Activated CD4-positive, alpha-beta memory T cell treated with anti-CD3 and anti-CD28 coated beads, Interleukin-2, amount 10 ng/mL, durations not matched to agents 7 days and 5 days (primary cell): ENCODE data around the gene KIAA1586. TPM values are rescaled to one million over a fixed set of nuclear protein-coding genes. Genes with fewer than 3 reads are reported as not detected.
"Not testable (repeated sequence)": the region's sequence is repeated elsewhere in the genome, so short reads cannot be mapped to it uniquely, and the experiment has no call there.

ENCODE experiments used
- CTCF ChIA-PET: fragments of 350-600 bp; sonication (Branson Sonifier 250); formaldehyde crosslinking; loops from one replicate; lab custom pipeline; 2021; ENCODE audit warnings: antibody characterized with exemption, inconsistent platforms; lab: Charles Lee
- POLR2A ChIA-PET: fragments of 350-600 bp; sonication (Branson Sonifier 250); formaldehyde crosslinking; loops from one replicate; lab custom pipeline; 2021; ENCODE audit warnings: antibody characterized with exemption; lab: Charles Lee
- DNase-seq: peaks from one replicate; pipeline ENCODE4 v3.0.0-alpha.2; 2020
- H3K27ac Mint-ChIP-seq: one replicate; pipeline ENCODE4 v1.8.0; 2021; ENCODE audit warnings: mild to moderate bottlenecking, mixed read lengths
- H3K27me3 Mint-ChIP-seq: one replicate; pipeline ENCODE4 v1.8.0; 2021; ENCODE audit warnings: mixed read lengths
- H3K36me3 Mint-ChIP-seq: one replicate; pipeline ENCODE4 v1.8.0; 2021; ENCODE audit warnings: low read depth, mixed read lengths
- H3K4me1 Mint-ChIP-seq: one replicate; pipeline ENCODE4 v1.8.0; 2021; ENCODE audit warnings: mixed read lengths
- H3K4me3 Mint-ChIP-seq: one replicate; pipeline ENCODE4 v1.8.0; 2021; ENCODE audit warnings: mild to moderate bottlenecking, mixed read lengths
- H3K9me3 Mint-ChIP-seq: one replicate; pipeline ENCODE4 v1.8.0; 2021; ENCODE audit warnings: mixed read lengths
- total RNA-seq, 2 experiments: library from RNA; stranded (reverse); gene quantifications; one replicate each; pipeline ENCODE4 v1.2.3, GENCODE V29; 2021

Gene KIAA1586, protein sequence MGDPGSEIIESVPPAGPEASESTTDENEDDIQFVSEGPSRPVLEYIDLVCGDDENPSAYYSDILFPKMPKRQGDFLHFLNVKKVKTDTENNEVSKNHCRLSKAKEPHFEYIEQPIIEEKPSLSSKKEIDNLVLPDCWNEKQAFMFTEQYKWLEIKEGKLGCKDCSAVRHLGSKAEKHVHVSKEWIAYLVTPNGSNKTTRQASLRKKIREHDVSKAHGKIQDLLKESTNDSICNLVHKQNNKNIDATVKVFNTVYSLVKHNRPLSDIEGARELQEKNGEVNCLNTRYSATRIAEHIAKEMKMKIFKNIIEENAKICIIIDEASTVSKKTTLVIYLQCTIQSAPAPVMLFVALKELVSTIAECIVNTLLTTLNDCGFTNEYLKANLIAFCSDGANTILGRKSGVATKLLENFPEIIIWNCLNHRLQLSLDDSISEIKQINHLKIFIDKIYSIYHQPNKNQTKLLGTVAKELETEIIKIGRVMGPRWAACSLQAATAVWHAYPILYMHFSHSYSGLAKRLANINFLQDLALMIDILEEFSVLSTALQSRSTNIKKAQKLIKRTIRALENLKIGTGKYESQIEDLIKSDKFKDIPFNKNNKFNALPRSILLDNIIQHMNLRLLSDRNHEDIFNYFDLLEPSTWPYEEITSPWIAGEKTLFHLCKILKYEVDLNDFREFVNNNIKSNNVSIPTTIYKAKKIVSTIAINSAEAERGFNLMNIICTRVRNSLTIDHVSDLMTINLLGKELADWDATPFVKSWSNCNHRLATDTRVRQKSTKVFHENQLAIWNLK
- total RNA-seq, result 10 to 100 TPM; 11.8 to 12.6 TPM

DNA sequence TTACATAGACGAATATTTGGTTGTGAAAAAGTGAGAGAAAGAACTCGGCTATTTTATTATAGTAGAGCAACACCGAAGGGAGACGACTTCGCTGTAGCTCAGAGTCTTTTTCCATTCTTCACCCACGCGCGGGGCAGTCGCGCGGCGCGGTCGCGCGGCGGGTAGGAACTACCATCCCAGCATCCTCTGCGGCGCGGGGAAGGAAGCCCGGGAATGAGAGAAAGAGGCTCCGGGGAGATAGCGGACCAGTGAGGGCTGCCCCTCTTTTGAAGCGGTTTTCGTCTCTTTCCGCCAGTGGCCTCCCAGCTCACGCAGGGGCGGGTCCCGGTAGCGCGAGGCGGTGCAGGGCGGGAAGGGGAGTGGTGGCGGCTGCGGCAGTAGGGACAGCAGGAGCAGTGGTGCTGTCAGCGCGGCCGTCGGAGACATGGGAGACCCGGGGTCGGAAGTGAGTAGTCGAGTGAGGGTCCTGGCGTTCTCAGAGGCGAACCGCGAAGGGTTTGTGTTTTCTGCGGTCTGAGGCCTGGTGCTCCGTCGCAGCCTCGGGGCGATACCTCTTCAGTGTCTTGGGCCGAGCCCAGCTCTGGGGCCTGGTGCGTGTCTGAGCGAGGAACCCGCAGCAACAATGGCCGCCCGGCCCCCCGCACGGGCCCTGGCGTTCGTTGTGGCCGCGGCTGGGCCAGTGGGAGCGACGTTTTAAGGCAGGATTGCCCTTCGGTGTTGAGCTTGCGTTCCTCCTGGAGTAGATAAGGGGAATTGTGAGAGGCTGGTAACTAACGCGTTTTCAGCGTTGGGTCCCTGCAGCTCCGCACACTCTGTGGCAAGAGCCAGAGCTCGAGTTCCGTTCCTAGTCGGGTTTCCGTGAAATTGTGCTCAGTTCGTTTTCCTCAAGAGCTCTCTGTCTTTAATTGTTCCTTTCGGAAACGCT is at the start of gene KIAA1586:
Gene KIAA1586 (plus strand): TSS at position 362 of the 925 bp plus-strand sequence. CDS start 63 bp downstream, at position 425.
- H3K27me3 Mint-ChIP-seq, result peaks cover 36% of the 10 kb centered on the region
- peak within 1 kb of the TSS; percentile 87 for H3K4me3 Mint-ChIP-seq
- H3K4me1 Mint-ChIP-seq, result peaks cover 29% of the 10 kb centered on the region
- ChIA-PET POLR2A (interaction anchor here (0.7 to 2.3 kb wide), 5 partner anchors 8 to 267 kb away, joined by 3 to 7 read pairs (median 3); partner anchors contain the start of gene BAG2), CTCF (interaction anchor here (0.6 to 1.7 kb wide), 6 partner anchors 8 to 270 kb away, joined by 3 to 5 read pairs (median 4); partner anchors contain the start of gene PRIM2)
- not testable (repeated sequence) for H3K9me3 Mint-ChIP-seq
- H3K27ac Mint-ChIP-seq, result peak within 1 kb of the TSS; percentile 80
- DNase-seq, result peak; percentile 83
- peaks cover 34% of the 10 kb centered on the region for H3K36me3 Mint-ChIP-seq

DNA sequence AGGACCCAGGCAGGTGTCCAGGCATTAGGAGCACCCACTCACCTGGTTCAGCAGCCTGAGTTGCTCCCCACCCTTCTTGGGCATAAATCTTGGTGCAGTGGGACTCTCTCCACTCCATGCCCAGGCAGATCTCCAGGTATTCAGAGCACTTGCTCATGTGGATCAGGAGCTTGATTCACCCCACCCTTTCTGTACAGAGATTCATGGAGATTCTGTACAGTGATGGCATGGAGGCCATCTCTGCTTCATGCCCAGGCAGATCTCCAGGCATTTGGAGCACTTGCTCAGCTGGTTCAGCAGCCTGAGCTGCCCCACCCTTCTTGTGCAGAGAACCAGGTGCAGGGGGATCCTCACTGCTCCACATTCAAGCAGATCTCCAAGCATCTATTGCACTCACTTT is 47.4 kb upstream of the KIAA1586 start:
- CTCF ChIA-PET, result no interaction called here
- Mint-ChIP-seq H3K27me3 (peaks cover 17% of the 10 kb centered on the region), H3K27ac (no peak overlapping the region), H3K9me3 (no peaks in the 10 kb centered on the region), H3K4me3 (no peak overlapping the region), H3K4me1 (no peaks in the 10 kb centered on the region), H3K36me3 (no peaks in the 10 kb centered on the region)
- POLR2A ChIA-PET, result no interaction called here
- DNase-seq, result no peak

DNA sequence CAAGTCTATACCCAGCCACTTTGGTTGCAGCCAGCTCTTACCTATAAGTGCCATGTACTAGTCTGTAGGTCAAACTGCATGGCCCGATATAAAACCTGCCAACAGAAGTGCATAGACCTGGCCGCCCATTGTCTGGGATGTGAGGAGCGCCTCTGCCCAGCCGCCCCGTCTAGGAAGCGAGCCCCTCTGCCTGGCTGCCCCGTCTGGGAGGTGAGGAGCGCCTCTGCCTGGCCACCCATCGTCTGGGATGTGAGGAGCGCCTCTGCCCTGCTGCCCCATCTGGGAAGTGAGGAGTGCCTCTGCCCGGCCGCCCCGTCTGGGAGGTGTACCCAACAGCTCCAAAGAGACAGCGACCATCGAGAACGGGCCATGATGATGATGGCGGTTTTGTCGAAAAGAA is 46.7 kb upstream of the KIAA1586 start:
- H3K27ac Mint-ChIP-seq, DNase-seq, H3K9me3 Mint-ChIP-seq, H3K4me3 Mint-ChIP-seq, POLR2A ChIA-PET, H3K36me3 Mint-ChIP-seq, H3K4me1 Mint-ChIP-seq, CTCF ChIA-PET: not testable (repeated sequence)
- peaks cover 17% of the 10 kb centered on the region for H3K27me3 Mint-ChIP-seq

DNA sequence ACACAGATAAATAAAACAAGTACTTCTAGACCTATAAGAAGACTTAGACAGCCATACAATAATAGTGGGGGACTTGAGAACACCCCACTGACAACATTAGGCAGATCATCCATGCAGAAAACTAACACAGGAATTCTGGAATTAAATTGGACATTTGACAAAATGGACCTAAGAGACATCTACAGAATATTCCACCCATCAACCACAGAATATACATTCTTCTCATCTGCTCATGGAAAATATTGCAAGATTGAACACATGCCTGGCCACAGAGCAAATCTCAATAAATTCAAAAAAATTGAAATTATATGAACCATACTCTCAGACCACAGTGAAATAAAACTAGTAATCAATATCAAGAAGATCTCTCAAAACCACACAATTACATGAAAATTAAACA is 44.3 kb upstream of the KIAA1586 start:
- Mint-ChIP-seq H3K9me3 (no peaks in the 10 kb centered on the region), H3K27ac (no peak overlapping the region), H3K4me1 (no peaks in the 10 kb centered on the region), H3K36me3 (no peaks in the 10 kb centered on the region), H3K4me3 (no peak overlapping the region), H3K27me3 (peaks cover 10% of the 10 kb centered on the region)
- CTCF ChIA-PET, result no interaction called here
- DNase-seq, result no peak
- POLR2A ChIA-PET, result no interaction called here

DNA sequence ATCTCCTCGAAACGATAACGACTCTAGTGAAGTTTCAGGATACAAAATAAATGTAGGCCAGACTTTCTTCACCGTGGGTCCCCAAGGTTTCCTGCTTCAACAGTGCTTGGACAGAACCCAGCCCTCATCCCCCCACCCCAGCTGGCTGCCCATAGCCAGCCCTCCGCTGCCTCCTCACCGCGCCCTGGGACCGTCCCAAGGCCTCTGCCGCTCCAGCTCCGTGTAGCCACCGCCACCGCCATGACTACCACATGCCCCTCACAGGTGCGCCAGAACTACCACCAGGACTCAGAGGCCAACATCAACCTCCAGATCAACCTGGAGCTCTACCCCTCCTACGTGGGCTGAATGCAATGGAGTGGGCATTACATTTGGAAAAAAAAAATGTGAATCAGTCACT is 42.2 kb upstream of the KIAA1586 start:
- no peaks in the 10 kb centered on the region for H3K36me3 Mint-ChIP-seq
- no peak for DNase-seq
- H3K27ac Mint-ChIP-seq, result no peak overlapping the region
- ChIA-PET CTCF (interaction anchor here (0.9 kb wide), 1 partner anchor 17 kb away, joined by 4 read pairs; no protein-coding TSS in a partner anchor), POLR2A (no interaction called here)
- no peak overlapping the region for H3K4me3 Mint-ChIP-seq
- no peaks in the 10 kb centered on the region for H3K4me1 Mint-ChIP-seq
- H3K9me3 Mint-ChIP-seq, result no peaks in the 10 kb centered on the region
- peaks cover 16% of the 10 kb centered on the region for H3K27me3 Mint-ChIP-seq

DNA sequence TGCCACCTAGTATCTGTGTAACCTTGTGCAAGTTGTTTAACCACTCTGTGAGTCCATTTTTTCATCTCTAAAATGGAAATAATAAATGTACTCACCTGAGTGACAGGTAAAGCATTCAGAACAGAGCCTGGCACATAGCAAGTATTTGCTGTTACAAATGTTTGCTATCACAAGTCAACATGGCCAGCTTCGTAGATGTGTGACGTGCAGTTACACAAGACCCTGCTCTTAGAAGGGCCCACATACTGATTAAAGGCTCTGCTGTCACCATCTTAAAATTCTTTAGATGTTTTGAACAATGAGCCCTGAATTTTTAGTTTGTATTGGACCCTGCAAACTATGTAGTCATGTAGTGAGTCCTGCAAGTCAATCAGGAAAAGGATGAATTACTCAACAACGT is 40.4 kb upstream of the KIAA1586 start:
- POLR2A ChIA-PET, result no interaction called here
- Mint-ChIP-seq H3K36me3 (no peaks in the 10 kb centered on the region), H3K4me1 (no peaks in the 10 kb centered on the region), H3K9me3 (no peaks in the 10 kb centered on the region), H3K4me3 (no peak overlapping the region), H3K27me3 (peaks cover 22% of the 10 kb centered on the region), H3K27ac (no peak overlapping the region)
- no peak for DNase-seq
- CTCF ChIA-PET, result no interaction called here

DNA sequence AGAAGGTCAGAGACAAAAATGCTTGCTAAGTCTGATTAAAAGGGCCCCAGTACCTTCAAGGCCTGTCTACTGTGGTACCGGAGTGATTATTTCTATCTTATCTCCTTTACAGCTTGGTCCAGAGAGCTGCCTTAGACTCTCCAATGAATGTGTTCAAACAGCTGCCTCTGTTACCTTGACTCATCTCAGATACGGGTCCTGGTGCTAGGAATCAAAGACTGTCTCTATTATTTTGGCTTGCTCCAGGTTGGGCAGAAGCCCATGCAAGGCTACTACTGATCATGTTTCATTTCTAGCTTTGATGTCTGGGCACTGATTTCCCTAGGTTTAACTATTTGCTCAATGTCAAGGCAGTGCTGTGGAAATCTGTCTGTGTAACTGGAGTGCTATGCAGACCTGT is 38.4 kb upstream of the KIAA1586 start:
- H3K9me3 Mint-ChIP-seq, POLR2A ChIA-PET, DNase-seq, H3K27ac Mint-ChIP-seq, H3K4me1 Mint-ChIP-seq, H3K4me3 Mint-ChIP-seq, H3K36me3 Mint-ChIP-seq: not testable (repeated sequence)
- CTCF ChIA-PET, result interaction anchor here (2.1 kb wide), 1 partner anchor 105 kb away, joined by 5 read pairs; no protein-coding TSS in a partner anchor
- peaks cover 15% of the 10 kb centered on the region for H3K27me3 Mint-ChIP-seq

DNA sequence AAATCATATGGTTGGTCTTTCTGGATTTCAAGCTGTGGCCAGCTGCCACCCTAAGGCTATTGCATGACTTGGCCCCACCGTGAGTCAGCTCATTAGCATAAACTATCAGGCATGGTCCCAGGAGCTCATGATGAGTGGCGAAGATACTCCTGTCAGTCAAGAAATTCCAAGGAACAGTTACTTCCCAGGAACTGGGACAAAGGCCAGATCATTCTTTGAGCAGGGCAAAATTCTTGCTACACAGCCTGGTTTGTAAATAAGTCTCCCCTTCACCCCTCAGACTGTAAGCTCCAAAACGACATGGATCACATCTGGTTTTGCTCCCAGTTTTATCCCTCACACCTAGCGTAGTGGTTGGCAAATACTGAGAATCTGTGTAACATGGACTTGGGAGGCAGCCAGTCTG is 33.0 kb upstream of the KIAA1586 start:
- Mint-ChIP-seq H3K36me3 (no peaks in the 10 kb centered on the region), H3K4me1 (no peaks in the 10 kb centered on the region), H3K9me3 (no peaks in the 10 kb centered on the region), H3K27me3 (peaks cover 28% of the 10 kb centered on the region), H3K4me3 (no peak overlapping the region), H3K27ac (no peak overlapping the region)
- ChIA-PET POLR2A (no interaction called here), CTCF (interaction anchor here (1.0 to 1.1 kb wide), 2 partner anchors 17 to 303 kb away, joined by 3 read pairs; no protein-coding TSS in a partner anchor)
- DNase-seq, result no peak

DNA sequence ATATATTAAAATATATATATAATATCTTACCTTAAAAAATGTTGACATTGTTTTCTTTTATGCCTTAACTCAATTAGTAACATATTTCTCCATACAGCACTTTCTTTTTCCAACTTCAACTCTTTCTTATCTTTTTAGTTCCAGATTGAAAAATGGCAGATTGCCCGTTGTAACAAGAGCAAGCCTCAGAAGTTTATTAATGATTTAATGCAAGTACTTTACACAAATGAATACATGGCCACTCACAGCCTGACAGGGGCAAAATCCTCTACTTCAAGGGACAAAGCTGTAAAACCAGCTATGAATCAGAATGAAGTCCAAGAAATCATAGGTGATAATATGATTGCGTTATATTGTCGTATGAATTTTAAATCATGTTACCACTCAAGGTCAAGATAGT is 29.4 kb upstream of the KIAA1586 start:
- CTCF ChIA-PET, result interaction anchor here (1.5 to 4.9 kb wide), 2 partner anchors 113 to 300 kb away, joined by 5 to 36 read pairs; partner anchors contain the start of gene PRIM2

DNA sequence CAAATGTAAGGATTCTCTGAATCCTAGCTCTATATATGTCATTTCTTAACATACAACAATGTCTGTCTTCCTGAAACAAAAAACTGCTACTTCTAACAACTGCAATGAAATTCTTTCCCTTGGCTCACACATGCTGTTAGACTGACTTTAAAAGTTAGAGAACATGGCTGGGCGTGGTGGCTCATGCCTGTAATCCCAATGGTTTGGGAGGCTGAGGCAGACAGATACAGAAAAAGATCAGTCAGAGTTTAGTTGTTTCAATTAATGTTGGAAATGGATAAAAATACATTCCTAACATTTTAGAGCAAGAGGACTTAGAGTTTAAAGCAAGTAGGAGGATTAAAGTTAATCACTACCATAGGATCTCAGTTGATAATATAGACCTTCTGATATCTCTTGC is 28.7 kb upstream of the KIAA1586 start:
- Mint-ChIP-seq H3K4me3 (no peak overlapping the region), H3K9me3 (no peaks in the 10 kb centered on the region), H3K27ac (no peak overlapping the region), H3K36me3 (no peaks in the 10 kb centered on the region), H3K27me3 (peaks cover 22% of the 10 kb centered on the region), H3K4me1 (no peaks in the 10 kb centered on the region)
- no peak for DNase-seq
- ChIA-PET CTCF (interaction anchor here (1.4 to 4.9 kb wide), 3 partner anchors 55 to 299 kb away, joined by 3 to 36 read pairs (median 5); partner anchors contain the start of gene PRIM2), POLR2A (no interaction called here)

More for the DNA sequence above, 29.4 kb upstream of the KIAA1586 start:
- peaks cover 22% of the 10 kb centered on the region for H3K27me3 Mint-ChIP-seq
- H3K27ac Mint-ChIP-seq, result no peak overlapping the region
- H3K4me3 Mint-ChIP-seq, result no peak overlapping the region
- DNase-seq, result no peak
- no peaks in the 10 kb centered on the region for H3K36me3 Mint-ChIP-seq
- no peaks in the 10 kb centered on the region for H3K4me1 Mint-ChIP-seq
- POLR2A ChIA-PET, result no interaction called here
- H3K9me3 Mint-ChIP-seq, result no peaks in the 10 kb centered on the region

DNA sequence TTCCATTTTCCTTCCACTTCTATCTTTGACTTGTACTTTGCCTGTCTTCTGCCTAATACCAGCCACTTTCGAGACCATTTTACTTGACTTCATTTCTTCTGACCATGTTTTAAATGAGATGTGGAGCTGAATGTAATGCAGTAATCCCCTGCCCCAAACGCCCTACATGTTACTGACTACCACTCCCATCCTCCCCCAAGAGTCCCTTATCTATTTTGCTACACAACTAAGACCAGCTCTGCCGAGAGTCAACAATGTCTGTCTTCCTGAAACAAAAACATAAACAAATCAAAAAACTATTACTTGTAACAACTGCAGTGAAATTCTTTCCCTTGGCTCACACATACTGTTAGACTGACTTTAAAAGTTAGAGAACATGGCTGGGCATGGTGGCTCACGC is 27.1 kb upstream of the KIAA1586 start:
- ChIA-PET POLR2A (no interaction called here), CTCF (interaction anchor here (1.4 to 4.9 kb wide), 4 partner anchors 17 to 116 kb away, joined by 3 to 36 read pairs (median 6); no protein-coding TSS in a partner anchor)
- DNase-seq, result no peak
- H3K36me3 Mint-ChIP-seq, result no peaks in the 10 kb centered on the region
- no peaks in the 10 kb centered on the region for H3K4me1 Mint-ChIP-seq
- H3K4me3 Mint-ChIP-seq, result no peak overlapping the region
- no peaks in the 10 kb centered on the region for H3K9me3 Mint-ChIP-seq
- peaks cover 18% of the 10 kb centered on the region for H3K27me3 Mint-ChIP-seq
- H3K27ac Mint-ChIP-seq, result no peak overlapping the region

DNA sequence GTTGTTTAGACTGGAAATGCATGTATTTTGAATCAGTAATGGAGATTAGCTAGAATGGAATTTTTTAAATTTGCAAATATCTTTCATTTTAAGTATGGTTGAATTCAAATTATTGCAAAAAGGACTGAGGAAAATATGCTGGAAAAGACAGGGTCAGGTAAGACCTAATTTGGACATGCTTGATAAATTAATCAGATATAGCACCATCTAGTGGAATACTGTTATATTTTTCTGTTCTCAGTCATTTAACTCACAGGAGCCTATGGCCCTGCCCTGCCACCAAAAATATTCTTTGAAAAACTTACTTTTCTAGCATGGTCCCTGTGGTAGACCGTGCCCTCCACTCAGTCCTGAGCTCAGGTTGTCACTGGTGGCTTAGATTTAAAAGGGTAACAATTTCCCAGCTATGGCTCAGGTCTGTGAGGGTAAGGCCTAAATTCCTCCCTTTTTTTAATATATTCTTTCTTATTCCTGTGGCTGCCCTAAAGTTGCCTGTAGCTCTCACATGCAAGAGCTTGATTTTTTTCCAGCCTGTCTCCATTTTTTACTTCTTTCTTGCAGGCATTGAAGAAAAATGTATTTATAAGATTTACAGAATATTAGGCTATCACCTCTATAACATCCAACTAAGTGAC is 25.3 kb upstream of the KIAA1586 start:
- Mint-ChIP-seq H3K36me3 (no peaks in the 10 kb centered on the region), H3K9me3 (peaks cover 3% of the 10 kb centered on the region), H3K27ac (no peak overlapping the region), H3K4me1 (no peaks in the 10 kb centered on the region), H3K27me3 (peaks cover 30% of the 10 kb centered on the region), H3K4me3 (no peak overlapping the region)
- ChIA-PET POLR2A (no interaction called here), CTCF (interaction anchor here (0.8 to 4.9 kb wide), 8 partner anchors 10 to 292 kb away, joined by 3 to 36 read pairs (median 4); no protein-coding TSS in a partner anchor)
- no peak for DNase-seq
